CMK (cell line): ENCODE results near the gene AFP.
"Not testable (repeated sequence)": the region's sequence is repeated elsewhere in the genome, so short reads cannot be mapped to it uniquely, and the experiment has no call there.

ENCODE experiments used
- DNase-seq: peaks from one replicate; pipeline ENCODE4 v3.0.0-alpha.2; 2010; ENCODE audit warnings: low read depth

AFP gene

GRCh38 chr4:73435984-73436383 lies at the start of gene AFP:
Gene AFP, plus strand, starts transcription at chr4:73436221. Its CDS starts 42 bp downstream, at chr4:73436263.
- no peak for DNase-seq

- no peak for DNase-seq
Observed at GRCh38 chr4:73387552-73387951, 48.5 kb upstream of the AFP start.

- no peak for DNase-seq
Observed at GRCh38 chr4:73388887-73389286, 47.1 kb upstream of the AFP start.

DNA sequence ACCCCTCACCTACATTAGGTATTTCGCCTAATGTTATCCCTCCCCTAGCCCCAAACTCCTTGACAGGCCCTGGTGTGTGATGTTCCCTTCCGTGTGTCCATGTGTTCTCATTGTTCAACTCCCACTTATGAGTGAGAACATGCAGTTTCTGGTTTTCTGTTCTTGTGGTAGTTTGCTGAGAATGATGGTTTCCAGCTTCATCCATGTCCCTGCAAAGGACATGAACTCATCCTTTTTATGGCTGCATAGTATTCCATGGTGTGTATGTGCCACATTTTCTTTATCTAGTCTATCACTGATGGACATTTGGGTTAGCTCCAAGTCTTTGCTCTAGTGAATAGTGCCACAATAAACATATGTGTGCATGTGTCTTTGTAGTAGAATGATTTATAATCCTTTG lies 46.4 kb upstream of the AFP start:
- DNase-seq = not testable (repeated sequence)

GRCh38 chr4:73391774-73392173 lies 44.2 kb upstream of the AFP start:
- DNase-seq = no peak

DNA sequence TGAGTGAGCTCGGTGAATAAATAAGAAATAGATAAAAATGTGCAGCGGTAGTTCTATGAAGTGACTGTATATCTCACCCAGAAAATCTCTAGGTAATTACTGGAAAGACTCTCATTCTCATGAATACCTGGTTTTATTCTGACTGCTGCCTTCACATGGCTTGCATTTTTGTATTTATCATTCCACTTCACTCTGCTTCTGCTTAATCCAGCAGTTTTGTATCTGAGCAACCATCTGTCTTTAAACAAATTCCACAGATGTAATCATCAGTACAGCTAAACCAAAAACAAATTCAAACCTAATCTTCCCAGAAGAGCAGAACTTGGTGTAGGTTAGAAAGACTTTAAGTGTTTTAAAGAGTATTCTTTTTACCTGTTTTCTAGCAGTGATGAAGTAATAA lies 43.1 kb upstream of the AFP start:
- no peak for DNase-seq

- DNase-seq = no peak
Observed at GRCh38 chr4:73396304-73396703, 39.7 kb upstream of the AFP start.

- DNase-seq = no peak
Observed at GRCh38 chr4:73396993-73397972, 38.7 kb upstream of the AFP start.

DNA sequence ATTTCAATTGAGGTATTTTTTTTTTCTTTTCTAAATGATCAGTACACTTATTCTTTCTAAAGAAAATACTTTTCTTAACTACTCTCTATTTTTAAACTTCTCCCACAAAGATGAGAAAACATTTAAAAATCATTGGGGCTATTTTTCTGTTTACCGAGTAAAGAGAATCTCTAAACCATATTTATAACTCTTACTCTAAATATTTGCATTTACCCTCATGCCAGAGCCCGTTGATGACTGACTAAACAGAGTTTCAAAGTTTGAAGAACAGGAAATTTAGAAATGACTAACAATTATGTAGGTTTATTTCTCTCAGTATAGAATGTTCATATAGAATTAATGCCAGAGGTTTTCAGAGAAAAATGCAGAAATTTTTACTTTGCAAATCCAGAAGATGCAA lies 34.6 kb upstream of the AFP start:
- no peak for DNase-seq

DNA sequence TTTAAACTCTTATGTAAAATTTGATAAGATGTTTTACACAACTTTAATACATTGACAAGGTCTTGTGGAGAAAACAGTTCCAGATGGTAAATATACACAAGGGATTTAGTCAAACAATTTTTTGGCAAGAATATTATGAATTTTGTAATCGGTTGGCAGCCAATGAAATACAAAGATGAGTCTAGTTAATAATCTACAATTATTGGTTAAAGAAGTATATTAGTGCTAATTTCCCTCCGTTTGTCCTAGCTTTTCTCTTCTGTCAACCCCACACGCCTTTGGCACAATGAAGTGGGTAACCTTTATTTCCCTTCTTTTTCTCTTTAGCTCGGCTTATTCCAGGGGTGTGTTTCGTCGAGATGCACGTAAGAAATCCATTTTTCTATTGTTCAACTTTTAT lies 32.0 kb upstream of the AFP start, which contains the start of gene ALB:
Gene ALB, plus strand, starts transcription at position 246 of the 400 bp plus-strand sequence. Its CDS starts 41 bp downstream, at position 287.
- no peak for DNase-seq

GRCh38 chr4:73404457-73404856 lies 31.6 kb upstream of the AFP start:
- no peak for DNase-seq

DNA sequence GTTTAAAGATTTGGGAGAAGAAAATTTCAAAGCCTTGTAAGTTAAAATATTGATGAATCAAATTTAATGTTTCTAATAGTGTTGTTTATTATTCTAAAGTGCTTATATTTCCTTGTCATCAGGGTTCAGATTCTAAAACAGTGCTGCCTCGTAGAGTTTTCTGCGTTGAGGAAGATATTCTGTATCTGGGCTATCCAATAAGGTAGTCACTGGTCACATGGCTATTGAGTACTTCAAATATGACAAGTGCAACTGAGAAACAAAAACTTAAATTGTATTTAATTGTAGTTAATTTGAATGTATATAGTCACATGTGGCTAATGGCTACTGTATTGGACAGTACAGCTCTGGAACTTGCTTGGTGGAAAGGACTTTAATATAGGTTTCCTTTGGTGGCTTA lies 30.9 kb upstream of the AFP start:
- DNase-seq = no peak

- DNase-seq = no peak
Observed at GRCh38 chr4:73406548-73406875, 29.5 kb upstream of the AFP start.

DNA sequence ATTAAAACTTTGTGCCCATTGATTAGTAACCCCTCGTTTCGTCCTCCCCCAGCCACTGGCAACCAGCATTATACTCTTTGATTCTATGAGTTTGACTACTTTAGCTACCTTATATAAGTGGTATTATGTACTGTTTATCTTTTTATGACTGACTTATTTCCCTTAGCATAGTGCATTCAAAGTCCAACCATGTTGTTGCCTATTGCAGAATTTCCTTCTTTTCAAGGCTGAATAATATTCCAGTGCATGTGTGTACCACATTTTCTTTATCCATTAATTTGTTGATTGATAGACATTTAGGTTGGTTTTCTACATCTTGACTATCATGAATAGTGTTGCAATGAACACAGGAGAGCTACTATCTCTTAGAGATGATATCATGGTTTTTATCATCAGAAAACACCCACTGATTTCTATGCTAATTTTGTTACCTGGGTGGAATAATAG lies 28.8 kb upstream of the AFP start:
- no peak for DNase-seq

DNA sequence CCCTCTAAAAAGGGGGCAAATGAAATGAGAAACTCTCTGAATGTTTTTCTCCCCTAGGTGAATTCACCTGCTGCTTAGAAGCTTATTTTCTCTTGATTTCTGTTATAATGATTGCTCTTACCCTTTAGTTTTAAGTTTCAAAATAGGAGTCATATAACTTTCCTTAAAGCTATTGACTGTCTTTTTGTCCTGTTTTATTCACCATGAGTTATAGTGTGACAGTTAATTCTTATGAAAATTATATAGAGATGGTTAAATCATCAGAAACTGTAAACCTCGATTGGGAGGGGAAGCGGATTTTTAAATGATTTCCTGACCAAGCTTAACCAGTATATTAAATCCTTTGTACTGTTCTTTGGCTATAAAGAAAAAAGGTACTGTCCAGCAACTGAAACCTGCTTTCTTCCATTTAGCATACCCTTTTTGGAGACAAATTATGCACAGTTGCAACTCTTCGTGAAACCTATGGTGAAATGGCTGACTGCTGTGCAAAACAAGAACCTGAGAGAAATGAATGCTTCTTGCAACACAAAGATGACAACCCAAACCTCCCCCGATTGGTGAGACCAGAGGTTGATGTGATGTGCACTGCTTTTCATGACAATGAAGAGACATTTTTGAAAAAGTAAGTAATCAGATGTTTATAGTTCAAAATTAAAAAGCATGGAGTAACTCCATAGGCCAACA lies 27.7 kb upstream of the AFP start:
- DNase-seq = no peak

DNA sequence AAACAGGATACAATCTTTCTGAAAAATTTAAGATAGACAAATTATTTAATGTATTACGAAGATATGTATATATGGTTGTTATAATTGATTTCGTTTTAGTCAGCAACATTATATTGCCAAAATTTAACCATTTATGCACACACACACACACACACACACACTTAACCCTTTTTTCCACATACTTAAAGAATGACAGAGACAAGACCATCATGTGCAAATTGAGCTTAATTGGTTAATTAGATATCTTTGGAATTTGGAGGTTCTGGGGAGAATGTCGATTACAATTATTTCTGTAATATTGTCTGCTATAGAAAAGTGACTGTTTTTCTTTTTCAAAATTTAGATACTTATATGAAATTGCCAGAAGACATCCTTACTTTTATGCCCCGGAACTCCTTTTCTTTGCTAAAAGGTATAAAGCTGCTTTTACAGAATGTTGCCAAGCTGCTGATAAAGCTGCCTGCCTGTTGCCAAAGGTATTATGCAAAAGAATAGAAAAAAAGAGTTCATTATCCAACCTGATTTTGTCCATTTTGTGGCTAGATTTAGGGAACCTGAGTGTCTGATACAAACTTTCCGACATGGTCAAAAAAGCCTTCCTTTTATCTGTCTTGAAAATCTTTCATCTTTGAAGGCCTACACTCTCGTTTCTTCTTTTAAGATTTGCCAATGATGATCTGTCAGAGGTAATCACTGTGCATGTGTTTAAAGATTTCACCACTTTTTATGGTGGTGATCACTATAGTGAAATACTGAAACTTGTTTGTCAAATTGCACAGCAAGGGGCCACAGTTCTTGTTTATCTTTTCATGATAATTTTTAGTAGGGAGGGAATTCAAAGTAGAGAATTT lies 26.8 kb upstream of the AFP start:
- DNase-seq = no peak

DNA sequence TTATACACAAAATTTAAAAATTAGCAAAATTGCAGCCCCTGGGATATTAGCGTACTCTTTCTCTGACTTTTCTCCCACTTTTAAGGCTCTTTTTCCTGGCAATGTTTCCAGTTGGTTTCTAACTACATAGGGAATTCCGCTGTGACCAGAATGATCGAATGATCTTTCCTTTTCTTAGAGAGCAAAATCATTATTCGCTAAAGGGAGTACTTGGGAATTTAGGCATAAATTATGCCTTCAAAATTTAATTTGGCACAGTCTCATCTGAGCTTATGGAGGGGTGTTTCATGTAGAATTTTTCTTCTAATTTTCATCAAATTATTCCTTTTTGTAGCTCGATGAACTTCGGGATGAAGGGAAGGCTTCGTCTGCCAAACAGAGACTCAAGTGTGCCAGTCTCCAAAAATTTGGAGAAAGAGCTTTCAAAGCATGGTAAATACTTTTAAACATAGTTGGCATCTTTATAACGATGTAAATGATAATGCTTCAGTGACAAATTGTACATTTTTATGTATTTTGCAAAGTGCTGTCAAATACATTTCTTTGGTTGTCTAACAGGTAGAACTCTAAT lies 26.0 kb upstream of the AFP start:
- no peak for DNase-seq

- DNase-seq = no peak
Observed at GRCh38 chr4:73410916-73411730, 24.9 kb upstream of the AFP start.

DNA sequence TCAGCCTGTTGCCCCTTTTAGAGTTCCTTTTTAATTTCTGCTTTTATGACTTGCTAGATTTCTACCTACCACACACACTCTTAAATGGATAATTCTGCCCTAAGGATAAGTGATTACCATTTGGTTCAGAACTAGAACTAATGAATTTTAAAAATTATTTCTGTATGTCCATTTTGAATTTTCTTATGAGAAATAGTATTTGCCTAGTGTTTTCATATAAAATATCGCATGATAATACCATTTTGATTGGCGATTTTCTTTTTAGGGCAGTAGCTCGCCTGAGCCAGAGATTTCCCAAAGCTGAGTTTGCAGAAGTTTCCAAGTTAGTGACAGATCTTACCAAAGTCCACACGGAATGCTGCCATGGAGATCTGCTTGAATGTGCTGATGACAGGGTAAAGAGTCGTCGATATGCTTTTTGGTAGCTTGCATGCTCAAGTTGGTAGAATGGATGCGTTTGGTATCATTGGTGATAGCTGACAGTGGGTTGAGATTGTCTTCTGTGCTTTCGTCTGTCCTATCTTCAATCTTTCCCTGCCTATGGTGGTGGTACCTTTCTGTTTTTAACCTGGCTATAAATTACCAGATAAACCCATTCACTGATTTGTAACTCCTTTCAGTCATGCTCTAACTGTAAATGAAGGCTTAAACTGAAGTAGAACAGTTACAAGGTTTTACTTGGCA lies 24.1 kb upstream of the AFP start:
- DNase-seq = no peak

GRCh38 chr4:73413294-73413755 lies 22.7 kb upstream of the AFP start:
- no peak for DNase-seq
